ENCODE data around the gene HNF1B.

HNF1B gene

GRCh38 chr17:37761059-37761458 is 16.2 kb upstream of the HNF1B start:
- no peak for DNase-seq (ENCODE audit: low spot score)

DNA sequence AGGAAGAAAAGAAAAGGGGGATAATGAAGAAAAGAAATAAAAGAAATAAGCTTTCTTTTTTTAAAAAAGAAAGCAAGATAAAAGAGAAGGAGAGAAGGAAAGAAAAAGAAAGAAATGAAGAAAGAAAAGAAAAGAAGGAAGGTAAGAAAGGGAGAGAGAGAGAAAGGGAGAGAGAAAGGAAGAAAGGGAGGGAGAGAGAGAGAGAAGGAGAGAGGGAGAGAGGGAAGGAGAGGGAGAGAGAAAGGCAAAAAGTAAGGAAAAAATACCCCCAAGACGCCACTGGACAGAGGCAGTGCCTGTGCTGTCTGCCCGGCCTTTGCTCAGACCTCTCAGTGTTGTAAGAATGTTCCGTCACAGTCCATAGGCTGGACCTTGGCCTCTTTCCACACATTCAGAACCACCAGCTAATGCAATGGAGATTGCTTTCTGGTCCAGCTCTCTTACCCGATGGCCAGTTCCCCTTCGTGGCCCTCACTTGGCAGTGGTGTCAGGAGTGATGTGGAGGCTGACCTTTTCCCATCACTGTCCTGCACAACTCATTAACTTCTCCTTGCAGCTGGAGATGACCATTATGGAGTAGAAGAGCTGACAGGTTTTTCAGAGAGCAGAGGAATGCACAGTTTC is 14.3 kb upstream of the HNF1B start:
- DNase-seq (ENCODE audit: low spot score) = no peak

GRCh38 chr17:37756051-37756450 is 11.2 kb upstream of the HNF1B start:
- DNase-seq (ENCODE audit: low spot score) = no peak

GRCh38 chr17:37755455-37755854 is 10.6 kb upstream of the HNF1B start:
- no peak for DNase-seq (ENCODE audit: low spot score)

DNA sequence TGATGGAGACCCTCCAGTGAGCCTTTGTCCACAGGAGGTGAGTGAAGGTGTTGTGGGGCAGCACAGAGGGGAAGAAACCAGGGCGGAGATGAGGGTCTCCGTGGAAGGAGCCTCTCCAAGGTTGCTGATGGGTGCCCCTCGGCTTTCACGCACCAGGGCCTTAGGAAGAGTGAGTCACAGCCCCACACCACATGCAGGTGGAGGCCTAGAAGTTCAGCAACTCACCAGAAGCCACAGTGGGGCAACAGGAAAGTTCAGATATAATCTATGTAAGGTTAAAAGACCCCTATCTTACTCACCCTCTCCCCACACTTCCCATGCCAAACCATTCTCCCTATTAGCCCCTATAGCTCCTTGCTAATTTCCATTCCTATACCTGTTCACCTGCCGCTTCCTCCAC is 9.5 kb upstream of the HNF1B start:
- DNase-seq (ENCODE audit: low spot score) = no peak

GRCh38 chr17:37752482-37752881 is 7.6 kb upstream of the HNF1B start:
- peak; percentile 29 for DNase-seq (ENCODE audit: low spot score)

- no peak for DNase-seq (ENCODE audit: low spot score)
These were observed 6.1 kb upstream of the HNF1B start for GRCh38 chr17:37750768-37751475.

GRCh38 chr17:37750292-37750691 is 5.4 kb upstream of the HNF1B start:
- no peak for DNase-seq (ENCODE audit: low spot score)

- no peak for DNase-seq (ENCODE audit: low spot score)
These were observed 2.4 kb upstream of the HNF1B start for GRCh38 chr17:37747222-37747621.

DNA sequence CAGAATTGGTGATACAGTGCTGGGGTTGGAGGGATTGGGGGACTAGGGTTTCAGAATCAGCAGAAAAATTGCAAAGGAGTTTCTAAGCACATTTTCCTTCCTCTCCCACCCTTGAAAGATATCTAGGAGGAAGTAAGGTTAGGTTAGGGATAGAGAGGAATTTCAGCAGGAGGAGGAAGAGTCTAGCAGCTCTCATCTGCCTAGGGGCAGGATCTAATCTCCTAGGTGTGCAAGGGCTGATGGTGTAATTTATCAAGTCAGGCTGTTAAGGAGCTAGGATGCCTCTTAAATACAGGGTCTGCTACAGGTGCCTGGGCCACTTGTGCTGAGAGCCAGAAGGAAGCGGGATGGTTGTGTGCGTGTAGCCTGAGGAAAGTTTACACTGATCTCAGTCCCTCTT is 1.8 kb upstream of the HNF1B start:
- no peak for DNase-seq (ENCODE audit: low spot score)

DNA sequence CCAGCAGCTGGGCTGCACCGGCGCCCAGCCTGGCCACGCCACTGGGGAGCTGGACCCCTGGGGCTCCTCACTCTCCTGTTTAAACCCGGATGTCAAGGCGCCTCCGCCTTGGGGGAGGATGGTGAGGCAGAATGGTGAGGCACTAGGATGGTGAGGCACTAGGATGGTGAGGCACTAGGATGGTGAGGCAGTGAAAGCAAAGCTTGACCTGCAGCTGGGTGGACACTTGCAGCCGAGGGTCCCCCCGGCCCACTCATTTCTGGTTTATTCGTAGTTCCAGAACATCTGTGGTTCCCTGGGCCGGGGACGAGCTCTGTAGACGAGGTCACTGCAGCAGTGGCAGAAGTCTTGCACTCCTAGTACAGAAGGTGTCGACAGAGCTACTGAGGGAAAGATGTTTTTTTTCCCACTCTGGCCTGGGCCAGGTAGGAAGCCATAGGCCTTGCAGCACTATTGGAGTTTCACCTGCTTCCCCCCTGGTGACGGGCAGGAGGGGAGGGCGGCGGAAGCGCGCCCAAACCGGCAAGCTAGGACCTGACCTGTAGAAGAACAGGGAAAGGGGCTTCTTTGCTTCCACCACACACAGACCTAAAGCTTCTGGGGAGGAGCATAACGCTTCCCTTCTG is 1.1 kb upstream of the HNF1B start:
- DNase-seq (ENCODE audit: low spot score) = no peak

GRCh38 chr17:37744633-37744927 is 279 bp downstream of the HNF1B start:
- no peak for DNase-seq (ENCODE audit: low spot score)

DNA sequence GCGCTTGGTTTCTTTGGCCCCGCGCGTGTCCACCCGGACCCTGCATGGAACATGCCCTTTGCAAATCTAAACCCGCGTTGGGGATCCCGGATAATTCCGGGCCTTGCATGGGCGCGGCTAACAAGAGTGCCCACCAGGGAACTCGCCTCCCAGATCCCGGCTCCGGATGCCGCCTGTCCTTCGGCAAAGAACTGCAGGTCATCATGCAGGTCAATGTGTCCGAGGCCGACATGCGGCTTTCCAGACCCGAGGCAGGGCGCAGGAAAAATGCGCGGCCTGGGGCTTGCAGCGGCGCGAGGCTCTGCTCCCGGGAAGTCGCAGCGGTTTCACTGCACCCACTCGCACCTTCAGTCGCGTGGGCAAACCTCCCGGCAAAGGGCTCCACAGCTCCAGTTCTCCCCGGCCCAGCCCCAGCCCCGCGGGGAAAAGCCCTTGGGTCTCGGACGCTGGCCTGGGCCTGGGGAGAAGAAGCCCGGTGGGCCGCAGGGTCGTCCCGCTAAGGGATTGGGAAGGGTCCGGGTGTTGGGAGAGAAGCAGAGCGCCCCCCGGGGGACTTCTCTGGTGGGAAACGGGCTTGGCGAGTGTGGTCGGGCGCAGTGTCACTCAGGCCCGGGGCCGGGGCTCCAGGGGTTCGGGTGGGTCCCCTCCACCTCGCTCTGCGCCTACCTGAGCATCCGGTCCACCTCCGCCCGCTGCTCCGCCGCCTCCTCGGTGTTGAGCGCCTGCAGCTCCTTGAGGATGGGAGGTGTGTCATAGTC is 805 bp downstream of the HNF1B start:
- DNase-seq (ENCODE audit: low spot score) = no peak

- no peak for DNase-seq (ENCODE audit: low spot score)
These were observed 1.3 kb downstream of the HNF1B start for GRCh38 chr17:37743612-37743874.

DNA sequence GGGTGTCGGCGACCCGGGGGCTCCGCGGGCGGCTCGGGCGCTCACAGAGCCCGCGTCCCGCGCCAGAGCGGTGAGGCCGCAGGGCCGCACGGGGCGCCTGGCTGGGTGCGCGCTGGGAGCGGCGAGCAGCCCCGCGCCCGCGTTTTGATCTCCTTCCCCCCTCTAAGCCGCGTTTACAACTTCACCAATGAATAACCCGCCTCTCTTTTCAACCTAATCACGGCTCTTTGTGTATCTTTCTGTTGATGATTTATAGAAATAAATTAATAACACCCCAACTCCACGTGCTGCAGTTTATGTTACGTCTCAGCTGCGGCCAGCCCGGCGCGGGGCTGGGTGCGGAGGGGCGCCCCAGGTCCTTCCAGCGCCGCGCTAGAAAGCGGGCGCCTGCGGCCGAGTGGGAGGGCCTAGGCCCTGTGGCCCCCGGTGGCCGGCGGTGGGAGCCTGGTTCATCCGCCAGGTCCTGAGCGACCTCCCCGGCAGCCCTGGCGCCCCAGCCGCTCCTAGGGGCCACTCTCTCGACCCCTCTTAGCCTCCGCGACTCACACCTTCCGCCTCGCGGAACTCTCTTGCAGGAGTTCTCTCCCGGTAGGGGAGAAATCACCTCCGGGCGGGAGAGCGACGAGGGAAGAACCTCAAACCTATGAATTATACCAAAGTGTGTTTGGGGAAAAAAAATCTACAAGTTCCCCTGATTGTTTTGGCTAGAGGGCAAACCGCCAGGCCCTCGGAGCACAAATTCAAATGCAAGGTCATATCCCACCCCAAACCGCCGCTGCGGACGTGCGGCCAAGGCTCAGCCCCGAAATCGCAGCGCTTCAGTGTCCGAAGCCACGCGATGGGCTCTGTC is 1.9 kb downstream of the HNF1B start:
- DNase-seq (ENCODE audit: low spot score) = no peak

DNA sequence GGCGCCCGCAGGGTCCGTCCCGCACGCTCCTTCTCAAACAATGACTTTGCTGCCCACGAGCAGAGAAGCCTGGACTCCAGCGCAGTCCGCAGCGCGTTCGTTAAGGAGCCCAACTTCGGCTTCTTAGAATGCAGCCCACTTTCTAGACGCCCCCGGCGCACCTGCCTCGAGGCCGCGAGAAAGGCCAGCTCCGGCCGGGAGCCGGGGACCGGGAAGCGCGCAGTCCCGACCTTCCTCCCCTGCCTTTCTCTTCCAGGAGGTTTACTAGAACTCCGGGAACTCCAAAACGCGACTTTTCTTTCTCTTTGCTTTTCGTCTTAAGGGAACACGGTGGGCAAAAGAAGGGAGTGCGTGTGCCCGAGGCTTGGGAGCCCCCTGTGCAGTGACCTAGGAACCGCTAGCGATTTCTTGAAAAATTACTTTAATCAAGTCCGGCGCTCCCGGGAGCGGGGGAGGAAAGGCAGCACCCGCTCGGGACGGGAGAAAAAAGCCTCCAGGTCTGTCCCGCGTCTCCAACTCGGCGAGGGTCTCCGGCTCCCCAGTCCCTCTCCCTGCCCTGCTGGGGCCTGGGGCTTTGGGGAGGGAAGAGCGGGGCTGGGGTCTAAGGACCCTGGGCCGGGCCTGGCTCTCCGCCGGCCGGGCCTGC is 2.6 kb downstream of the HNF1B start:
- no peak for DNase-seq (ENCODE audit: low spot score)

DNA sequence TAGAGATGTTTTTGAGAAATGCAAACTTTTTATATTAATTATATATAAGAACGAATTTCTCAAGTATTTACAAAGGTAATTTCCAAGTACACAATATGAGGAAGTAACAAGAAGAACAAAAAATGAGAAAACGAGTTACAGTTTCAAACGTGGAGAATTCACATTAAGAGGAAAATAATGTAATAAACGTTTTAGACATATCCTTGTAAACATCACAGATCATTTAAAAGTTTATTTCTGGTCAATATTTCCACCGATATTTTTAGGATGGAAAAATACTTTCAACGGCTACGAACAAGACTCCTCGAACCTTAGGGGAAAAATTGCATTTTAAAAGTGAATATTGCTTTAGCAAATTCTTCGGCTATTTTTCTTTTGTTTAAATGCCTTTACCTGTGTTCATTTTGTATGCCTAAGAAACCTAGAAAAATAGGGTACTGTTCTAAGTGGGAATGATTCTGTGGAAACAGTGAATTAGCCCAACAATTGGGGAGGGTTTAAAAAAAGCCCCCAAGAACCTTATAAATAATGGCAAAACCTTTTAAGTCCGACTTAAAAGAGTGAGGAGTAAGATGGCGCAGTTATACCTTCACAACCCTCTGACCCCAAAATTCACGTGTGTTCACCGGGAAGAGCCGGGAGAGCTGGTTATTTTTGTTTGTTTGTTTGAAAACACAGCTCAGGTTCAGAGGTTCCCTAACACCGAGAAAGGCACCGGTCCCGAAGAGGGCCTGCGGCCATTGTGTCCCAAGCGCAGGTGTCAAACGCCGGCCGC is 3.3 kb downstream of the HNF1B start:
- DNase-seq (ENCODE audit: low spot score) = no peak

DNA sequence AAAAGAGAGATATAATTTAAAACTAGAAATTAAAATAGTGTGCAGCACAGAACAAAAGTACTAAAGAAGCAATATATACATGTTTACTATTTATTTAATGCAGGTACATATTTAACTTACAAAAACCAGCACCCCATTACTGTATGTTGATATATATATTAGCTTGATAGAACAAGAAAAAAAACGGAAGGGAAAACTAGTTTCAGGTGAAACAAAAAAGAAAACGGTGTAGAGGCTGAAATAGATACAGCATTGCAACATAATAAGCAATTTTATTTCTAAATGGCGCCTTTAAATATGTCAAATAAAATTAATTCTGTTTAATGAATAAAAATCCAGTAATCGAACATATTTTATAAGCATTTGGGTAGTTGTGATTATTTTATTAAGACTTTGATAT is 3.9 kb downstream of the HNF1B start:
- DNase-seq (ENCODE audit: low spot score) = no peak

- no peak for DNase-seq (ENCODE audit: low spot score)
These were observed 6.9 kb downstream of the HNF1B start for GRCh38 chr17:37737971-37738370.

GRCh38 chr17:37737081-37737480 is 7.8 kb downstream of the HNF1B start:
- peak; percentile 24 for DNase-seq (ENCODE audit: low spot score)

DNA sequence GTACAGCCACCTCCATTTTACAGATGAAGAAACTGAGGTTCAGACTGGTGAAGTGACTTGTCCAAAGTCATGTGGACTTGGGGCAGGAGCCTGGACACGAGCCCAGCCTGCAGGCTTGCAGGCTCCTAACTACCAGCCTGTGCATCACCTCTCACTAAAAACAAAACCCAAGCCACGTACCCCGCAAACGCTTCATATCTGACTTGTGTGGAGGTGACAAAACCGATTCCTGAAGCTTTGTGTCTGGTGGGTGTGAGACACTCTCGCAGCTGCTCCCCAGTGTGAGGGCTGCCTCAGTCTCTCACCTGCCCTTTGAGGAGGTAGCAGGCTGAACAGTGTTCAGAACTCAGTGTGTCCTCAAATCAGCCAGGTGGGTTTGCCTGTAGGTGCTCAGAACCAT is 8.4 kb downstream of the HNF1B start:
- DNase-seq (ENCODE audit: low spot score) = no peak

All from RKO (cell line).